HepG2 (cell line): ENCODE data around the gene FAM83G.

Experiments used
- EZH2 ChIP-seq: conservative IDR thresholded peaks from 2 replicates; pipeline ENCODE4 v1.6.1; 2012; ENCODE audit warnings: mild to moderate bottlenecking, low read depth, low read length, moderate library complexity
- FOXA1 ChIP-seq, 2 experiments: fragments of 450-650 bp in 1 of 2; sonication (generic) in 1 of 2; formaldehyde crosslinking in 1 of 2; IDR thresholded peaks; 2 replicates each; pipeline versions ENCODE4 v1.4.0 to v1.6.1; 2016 to 2020; ENCODE audit warnings: missing genetic modification reagents in 1 of 2
- FOXM1 ChIP-seq: sonication (generic); formaldehyde crosslinking; IDR thresholded peaks from 2 replicates; pipeline ENCODE4 v1.5.0; 2020; ENCODE audit warnings: missing genetic modification reagents
- KMT2A ChIP-seq: sonication (generic); formaldehyde crosslinking; IDR thresholded peaks from 2 replicates; pipeline ENCODE4 v1.4.0; 2020; ENCODE audit warnings: missing genetic modification reagents
- MTA1 ChIP-seq: sonication (generic); formaldehyde crosslinking; IDR thresholded peaks from 2 replicates; pipeline ENCODE4 v1.4.0; 2020; ENCODE audit warnings: missing genetic modification reagents, mild to moderate bottlenecking, borderline replicate concordance
- TCF12 ChIP-seq, 2 experiments: fragments of 450-650 bp in 1 of 2; sonication (generic) in 1 of 2; formaldehyde crosslinking in 1 of 2; IDR thresholded peaks; 2 replicates each; pipeline versions ENCODE4 v1.6.1 to v1.8.0; 2017 to 2022; ENCODE audit warnings: antibody characterized with exemption in 1 of 2, mild to moderate bottlenecking in 1 of 2, missing genetic modification reagents in 1 of 2, moderate library complexity in 1 of 2
- ZFX ChIP-seq: sonication (generic); formaldehyde crosslinking; IDR thresholded peaks from 2 replicates; pipeline ENCODE4 v1.4.0; 2020; ENCODE audit warnings: mild to moderate bottlenecking, low read depth, missing genetic modification reagents, moderate library complexity
- ZSCAN20 ChIP-seq: sonication (generic); formaldehyde crosslinking; IDR thresholded peaks from 2 replicates; pipeline ENCODE4 v1.4.0; 2020; ENCODE audit warnings: missing genetic modification reagents, mild to moderate bottlenecking, borderline replicate concordance
- TF ChIP-seq, protein P1 (sequence below): sonication (generic); formaldehyde crosslinking; IDR thresholded peaks from 2 replicates; pipeline ENCODE4 v1.4.0; 2020; ENCODE audit warnings: missing genetic modification reagents
- TF ChIP-seq, protein P2 (sequence below): sonication (generic); formaldehyde crosslinking; IDR thresholded peaks from 2 replicates; pipeline ENCODE4 v1.5.0; 2020; ENCODE audit warnings: mild to moderate bottlenecking, missing genetic modification reagents, moderate library complexity

DNA sequence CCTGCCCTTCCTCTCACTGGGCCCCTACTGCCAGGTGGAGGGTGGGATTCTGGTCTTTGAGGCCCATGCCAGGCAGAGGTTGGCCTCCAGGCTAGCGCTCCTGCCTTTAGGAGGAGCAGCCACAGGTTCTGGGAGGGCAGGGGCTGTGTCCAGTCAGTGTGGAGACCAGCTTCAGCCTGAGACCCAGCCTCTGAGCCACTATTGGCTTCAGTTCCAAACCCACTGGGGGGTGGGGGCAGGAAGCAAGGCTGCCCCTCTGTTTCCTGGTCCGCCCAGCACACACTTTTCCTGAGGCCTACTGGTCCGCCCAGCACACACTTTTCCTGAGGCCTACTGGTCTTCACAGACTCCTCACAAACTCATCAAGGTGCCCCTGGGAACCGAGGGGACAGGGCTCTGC is 36.2 kb downstream of the FAM83G start:
- TF ChIP-seq ZFX (CRISPR knock-in tag): no peak; the same call in 1 of the 2 replicates
- TF ChIP-seq FOXM1 (CRISPR knock-in tag): no peak
- TF ChIP-seq, protein P1, sequence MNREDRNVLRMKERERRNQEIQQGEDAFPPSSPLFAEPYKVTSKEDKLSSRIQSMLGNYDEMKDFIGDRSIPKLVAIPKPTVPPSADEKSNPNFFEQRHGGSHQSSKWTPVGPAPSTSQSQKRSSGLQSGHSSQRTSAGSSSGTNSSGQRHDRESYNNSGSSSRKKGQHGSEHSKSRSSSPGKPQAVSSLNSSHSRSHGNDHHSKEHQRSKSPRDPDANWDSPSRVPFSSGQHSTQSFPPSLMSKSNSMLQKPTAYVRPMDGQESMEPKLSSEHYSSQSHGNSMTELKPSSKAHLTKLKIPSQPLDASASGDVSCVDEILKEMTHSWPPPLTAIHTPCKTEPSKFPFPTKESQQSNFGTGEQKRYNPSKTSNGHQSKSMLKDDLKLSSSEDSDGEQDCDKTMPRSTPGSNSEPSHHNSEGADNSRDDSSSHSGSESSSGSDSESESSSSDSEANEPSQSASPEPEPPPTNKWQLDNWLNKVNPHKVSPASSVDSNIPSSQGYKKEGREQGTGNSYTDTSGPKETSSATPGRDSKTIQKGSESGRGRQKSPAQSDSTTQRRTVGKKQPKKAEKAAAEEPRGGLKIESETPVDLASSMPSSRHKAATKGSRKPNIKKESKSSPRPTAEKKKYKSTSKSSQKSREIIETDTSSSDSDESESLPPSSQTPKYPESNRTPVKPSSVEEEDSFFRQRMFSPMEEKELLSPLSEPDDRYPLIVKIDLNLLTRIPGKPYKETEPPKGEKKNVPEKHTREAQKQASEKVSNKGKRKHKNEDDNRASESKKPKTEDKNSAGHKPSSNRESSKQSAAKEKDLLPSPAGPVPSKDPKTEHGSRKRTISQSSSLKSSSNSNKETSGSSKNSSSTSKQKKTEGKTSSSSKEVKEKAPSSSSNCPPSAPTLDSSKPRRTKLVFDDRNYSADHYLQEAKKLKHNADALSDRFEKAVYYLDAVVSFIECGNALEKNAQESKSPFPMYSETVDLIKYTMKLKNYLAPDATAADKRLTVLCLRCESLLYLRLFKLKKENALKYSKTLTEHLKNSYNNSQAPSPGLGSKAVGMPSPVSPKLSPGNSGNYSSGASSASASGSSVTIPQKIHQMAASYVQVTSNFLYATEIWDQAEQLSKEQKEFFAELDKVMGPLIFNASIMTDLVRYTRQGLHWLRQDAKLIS (CRISPR knock-in tag): no peak
- TF ChIP-seq ZSCAN20 (CRISPR knock-in tag): no peak
- TF ChIP-seq EZH2: no peak
- TF ChIP-seq KMT2A: no peak
- TF ChIP-seq, protein P2, sequence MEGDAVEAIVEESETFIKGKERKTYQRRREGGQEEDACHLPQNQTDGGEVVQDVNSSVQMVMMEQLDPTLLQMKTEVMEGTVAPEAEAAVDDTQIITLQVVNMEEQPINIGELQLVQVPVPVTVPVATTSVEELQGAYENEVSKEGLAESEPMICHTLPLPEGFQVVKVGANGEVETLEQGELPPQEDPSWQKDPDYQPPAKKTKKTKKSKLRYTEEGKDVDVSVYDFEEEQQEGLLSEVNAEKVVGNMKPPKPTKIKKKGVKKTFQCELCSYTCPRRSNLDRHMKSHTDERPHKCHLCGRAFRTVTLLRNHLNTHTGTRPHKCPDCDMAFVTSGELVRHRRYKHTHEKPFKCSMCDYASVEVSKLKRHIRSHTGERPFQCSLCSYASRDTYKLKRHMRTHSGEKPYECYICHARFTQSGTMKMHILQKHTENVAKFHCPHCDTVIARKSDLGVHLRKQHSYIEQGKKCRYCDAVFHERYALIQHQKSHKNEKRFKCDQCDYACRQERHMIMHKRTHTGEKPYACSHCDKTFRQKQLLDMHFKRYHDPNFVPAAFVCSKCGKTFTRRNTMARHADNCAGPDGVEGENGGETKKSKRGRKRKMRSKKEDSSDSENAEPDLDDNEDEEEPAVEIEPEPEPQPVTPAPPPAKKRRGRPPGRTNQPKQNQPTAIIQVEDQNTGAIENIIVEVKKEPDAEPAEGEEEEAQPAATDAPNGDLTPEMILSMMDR: no peak
- TF ChIP-seq TCF12 (IDR thresholded peaks at IDR 0.05): no peak
- TF ChIP-seq TCF12 (CRISPR knock-in tag; IDR thresholded peaks at IDR 0.05): no peak
- no peak for TF ChIP-seq MTA1 (CRISPR knock-in tag)
- TF ChIP-seq FOXA1 (IDR thresholded peaks at IDR 0.05): no peak
- TF ChIP-seq FOXA1 (CRISPR knock-in tag; IDR thresholded peaks at IDR 0.05): no peak
